Right cardiac atrium (tissue), 5 donors: ENCODE data around the gene BAX. TPM values are rescaled to one million over a fixed set of nuclear protein-coding genes. Genes with fewer than 3 reads are reported as not detected.
A peak's percentile ranks its signal among the peaks of the same experiment; 100 is the strongest.

Experiments
- ATAC-seq, 2 donors: fragments of 200-7000 bp; cut with Tn5 transposase; one replicate each; pipeline versions ENCODE4 v1.8.0 to v1.9.1; 2020; ENCODE audit warnings: moderate library complexity in 2 of 2, mild to moderate bottlenecking in 1 of 2
- DNase-seq, 3 donors: peaks; one replicate each; pipeline ENCODE4 v3.0.0-alpha.2; 2020
- H3K27ac ChIP-seq: one replicate; pipeline ENCODE4 v1.5.1; 2013; ENCODE audit warnings: mild to moderate bottlenecking, low read length, control low read depth, moderate library complexity
- H3K27me3 ChIP-seq: one replicate; pipeline ENCODE4 v1.6.1; 2013; ENCODE audit not compliant: control insufficient read depth, insufficient read depth
- H3K4me1 ChIP-seq: one replicate; pipeline ENCODE4 v1.6.1; 2013; ENCODE audit warnings: low read length; ENCODE audit not compliant: control insufficient read depth, insufficient read depth
- H3K4me3 ChIP-seq: one replicate; pipeline ENCODE4 v1.5.1; 2013; ENCODE audit warnings: low read length, control low read depth
- H3K9me3 ChIP-seq: one replicate; pipeline ENCODE4 v1.6.1; 2013; ENCODE audit warnings: low read length; ENCODE audit not compliant: control insufficient read depth
- WGBS: extraction: QIAGEN DNeasy Blood & Tissue Kit; methylation state at CpG from one replicate; pipeline ENCODE4 v1.1.7; 2013; 5-methylcytosine and 5-hydroxymethylcytosine counted together
- intact Hi-C, 4 donors: fragments of 100-400 bp; cut with DNase I; formaldehyde crosslinking; loops; one replicate each; pipeline versions ENCODE4 v1.11.0 to v1.14.0; 2022 to 2023
- polyA plus RNA-seq: library from polyadenylated mRNA; stranded (reverse); fragments of 200-250 nt; gene quantifications from one replicate; pipeline ENCODE4 v1.2.3, GENCODE V29; 2013
- total RNA-seq, 4 donors: library from RNA; stranded (reverse); fragmentation: NEBNext Ultra II Directional; extraction: Animal tissue kit (Norgen Biotek cat#: 25700); gene quantifications; one replicate each; pipeline ENCODE4 v1.2.1, GENCODE V29; 2021
- donor health status: healthy with polysubstance abuse.
- donor health status: DM: no; HTN: yes; CAD: no.
- donor health status: DM: no; HTN: no; CAD: no.
- donor health status: DM: no; HTN: yes; CAD: no; lungs with severe emphysema.
- donor health status: DM: yes; HTN: yes; CAD: no.

Gene BAX
- total and polyA plus RNA-seq, 5 donors, result 23.8 to 34.6 (median 26.6) TPM

DNA sequence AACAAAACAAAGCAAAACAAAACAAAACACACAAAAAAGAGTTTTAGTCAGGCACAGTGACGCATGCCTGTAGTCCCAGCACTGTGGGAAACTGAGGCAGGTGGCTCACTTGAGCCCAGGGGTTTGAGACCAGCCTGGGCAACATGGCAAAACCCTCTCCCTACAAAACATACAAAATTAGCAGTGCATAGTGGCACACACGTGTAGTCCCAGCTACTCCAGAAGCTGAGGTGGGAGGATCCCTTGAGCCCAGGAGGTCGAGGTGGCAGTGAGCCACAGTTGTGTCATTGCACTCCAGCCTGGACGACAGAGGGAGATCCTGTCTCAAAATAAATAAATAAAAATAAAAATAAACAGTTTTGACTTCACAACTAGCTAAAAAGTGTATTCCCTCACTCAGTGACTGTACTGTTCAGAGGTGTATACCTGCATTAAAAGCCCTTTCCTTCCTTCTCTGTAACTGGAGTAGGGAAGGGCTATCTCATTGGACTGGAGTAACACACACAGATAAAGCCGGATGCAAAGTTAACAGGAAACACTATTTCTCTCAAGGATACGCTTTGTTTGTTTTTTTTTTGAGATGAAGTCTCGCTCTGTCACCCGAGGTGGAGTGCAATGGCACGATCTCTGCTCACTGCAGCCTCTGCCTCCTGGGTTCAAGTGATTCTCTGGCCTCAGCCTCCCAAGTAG, 3.7 kb upstream of the BAX start:
- no peaks in the 10 kb centered on the region for H3K27me3 ChIP-seq
- WGBS, result 43% methylated on average over 9 of the region's 9 CpGs
- DNase-seq, result peak in 1 of 3 donors; percentile 51
- intact Hi-C loops, result loop anchor here in 2 of 4 donors (5.0 to 10.0 kb wide), 2 partner anchors 46 to 49 kb away; partner anchors contain the start of gene NUCB1 (in 2 of the 2)
- ATAC-seq, result no peak
- no peaks in the 10 kb centered on the region for H3K4me1 ChIP-seq
- H3K4me3 ChIP-seq, result no peak overlapping the region
- H3K27ac ChIP-seq, result no peak overlapping the region
- H3K9me3 ChIP-seq, result no peaks in the 10 kb centered on the region

DNA sequence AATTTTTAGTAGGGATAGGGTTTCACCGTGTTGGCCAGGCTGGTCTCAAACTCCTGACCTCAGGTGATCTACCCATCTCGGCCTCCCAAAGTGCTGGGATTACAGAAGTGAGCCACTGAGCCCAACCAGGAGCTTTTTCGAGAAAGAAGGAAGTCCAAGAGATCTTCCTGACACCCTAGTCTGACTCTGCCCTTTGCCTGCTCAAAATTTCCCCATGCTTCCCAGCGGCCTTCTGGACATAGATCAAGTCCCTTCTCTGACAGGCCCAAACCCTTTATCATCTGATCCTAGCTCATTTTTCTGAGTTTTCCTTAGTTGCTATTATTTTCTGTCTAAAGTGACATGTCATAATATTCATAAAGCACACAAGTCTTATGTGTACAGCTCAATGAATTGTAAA, 1.5 kb upstream of the BAX start:
- no peak overlapping the region for H3K27ac ChIP-seq
- intact Hi-C loops, result loop anchor here in 2 of 4 donors (5.0 to 10.0 kb wide), 2 partner anchors 48 to 51 kb away; partner anchors contain the start of gene NUCB1 (in 2 of the 2)
- 76% methylated on average over 4 of the region's 4 CpGs for WGBS
- DNase-seq, result no peak
- ATAC-seq, result no peak
- H3K4me3 ChIP-seq, result no peak overlapping the region
- H3K9me3 ChIP-seq, result no peaks in the 10 kb centered on the region
- H3K27me3 ChIP-seq, result no peaks in the 10 kb centered on the region
- H3K4me1 ChIP-seq, result no peaks in the 10 kb centered on the region

DNA sequence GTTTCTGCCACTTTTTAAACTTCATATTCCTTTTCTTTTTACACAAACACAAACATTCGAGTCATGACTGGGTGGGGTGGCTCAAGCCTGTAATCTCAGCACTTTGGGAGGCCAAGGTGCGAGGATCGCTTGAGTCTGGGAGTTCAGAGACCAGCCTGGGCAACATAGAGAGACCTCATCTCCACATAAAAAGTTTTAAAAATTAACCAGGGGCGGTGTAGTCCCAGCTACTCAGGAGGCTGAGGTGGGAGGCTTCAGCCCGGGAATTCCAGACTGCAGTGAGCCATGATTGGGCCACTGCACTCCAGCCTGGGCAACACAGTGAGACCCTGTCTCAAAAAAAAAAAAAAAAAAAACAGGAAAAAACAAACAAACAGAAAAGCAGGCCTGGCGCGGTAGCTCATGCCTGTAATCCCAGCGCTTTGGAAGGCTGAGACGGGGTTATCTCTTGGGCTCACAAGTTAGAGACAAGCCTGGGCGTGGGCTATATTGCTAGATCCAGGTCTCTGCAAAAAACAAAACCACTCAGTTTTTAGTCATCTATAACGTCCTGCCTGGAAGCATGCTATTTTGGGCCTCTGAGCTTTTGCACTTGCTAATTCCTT, 583 bp upstream of the BAX start:
- DNase-seq, result no peak
- no peaks in the 10 kb centered on the region for H3K4me1 ChIP-seq
- intact Hi-C loops, result loop anchor here in 2 of 4 donors (5.0 to 10.0 kb wide), 2 partner anchors 49 to 52 kb away; partner anchors contain the start of gene NUCB1 (in 2 of the 2)
- peak overlapping the region; percentile 82 for H3K27ac ChIP-seq
- no peaks in the 10 kb centered on the region for H3K27me3 ChIP-seq
- H3K4me3 ChIP-seq, result peak overlapping the region; percentile 81
- H3K9me3 ChIP-seq, result no peaks in the 10 kb centered on the region
- no peak for ATAC-seq
- 50% methylated on average over 11 of the region's 11 CpGs for WGBS

DNA sequence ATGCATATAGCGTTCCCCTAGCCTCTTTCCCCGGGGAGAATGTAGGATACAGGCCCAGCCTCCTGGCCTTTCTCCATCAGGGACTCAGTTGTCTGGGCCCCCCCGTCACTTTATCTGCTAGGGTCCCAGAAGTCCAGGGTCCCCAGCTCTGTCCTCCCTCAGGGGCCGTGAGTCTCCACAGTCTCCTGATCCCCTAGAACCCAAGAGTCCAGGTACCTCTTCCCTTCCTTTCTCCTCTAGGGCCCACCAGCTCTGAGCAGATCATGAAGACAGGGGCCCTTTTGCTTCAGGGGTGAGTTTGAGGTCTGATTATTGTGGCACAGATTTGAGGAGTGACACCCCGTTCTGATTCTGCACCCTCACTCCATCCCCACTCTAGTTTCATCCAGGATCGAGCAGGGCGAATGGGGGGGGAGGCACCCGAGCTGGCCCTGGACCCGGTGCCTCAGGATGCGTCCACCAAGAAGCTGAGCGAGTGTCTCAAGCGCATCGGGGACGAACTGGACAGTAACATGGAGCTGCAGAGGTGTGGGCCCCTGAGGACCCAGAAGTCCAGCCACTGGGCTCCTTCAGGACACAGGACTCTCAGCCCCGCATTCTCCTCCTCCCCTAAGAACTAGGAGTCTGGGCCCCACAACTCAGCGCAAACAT, 758 bp downstream of the BAX start:
- ATAC-seq, result peak in 1 of 2 donors; percentile 1
- intact Hi-C loops, result loop anchor here in 1 of 4 donors (10.0 kb wide), 1 partner anchor 51 kb away; the partner anchor contains the start of gene NUCB1
- H3K9me3 ChIP-seq, result no peaks in the 10 kb centered on the region
- no peaks in the 10 kb centered on the region for H3K27me3 ChIP-seq
- H3K4me3 ChIP-seq, result peak overlapping the region; percentile 81
- DNase-seq, result peak in 1 of 3 donors; percentile 65
- 53% methylated on average over 16 of the region's 16 CpGs for WGBS
- H3K4me1 ChIP-seq, result no peaks in the 10 kb centered on the region
- peak overlapping the region; percentile 62 for H3K27ac ChIP-seq

DNA sequence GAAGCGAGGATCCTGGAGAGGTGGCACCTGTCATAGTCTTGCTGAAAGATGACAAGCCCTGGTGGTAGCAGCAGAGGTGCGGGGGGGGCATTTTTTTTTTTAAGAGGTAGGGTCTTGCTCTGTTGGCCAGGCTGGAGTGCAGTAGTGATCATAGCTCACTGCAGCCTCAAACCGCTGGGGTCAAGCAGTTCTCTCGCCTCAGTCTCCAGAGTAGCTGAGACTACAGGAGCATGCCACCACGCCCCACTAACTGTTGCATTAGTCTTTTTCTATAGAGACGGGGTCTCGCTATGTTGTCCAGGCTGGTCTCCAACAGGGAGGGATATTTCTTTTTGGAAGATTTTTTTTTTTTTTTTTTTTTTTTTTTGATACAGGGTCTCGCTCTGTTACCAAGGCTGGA, 3.3 kb downstream of the BAX start:
- ATAC-seq (no peak), DNase-seq (no peak)
- no peak overlapping the region for H3K27ac ChIP-seq
- no peaks in the 10 kb centered on the region for H3K27me3 ChIP-seq
- H3K9me3 ChIP-seq, result no peaks in the 10 kb centered on the region
- 98% methylated on average over 8 of the region's 8 CpGs for WGBS
- H3K4me3 ChIP-seq, result no peak overlapping the region
- intact Hi-C loops, result loop anchor here in 1 of 4 donors (10.0 kb wide), 1 partner anchor 53 kb away; the partner anchor contains the start of gene NUCB1
- H3K4me1 ChIP-seq, result no peaks in the 10 kb centered on the region

DNA sequence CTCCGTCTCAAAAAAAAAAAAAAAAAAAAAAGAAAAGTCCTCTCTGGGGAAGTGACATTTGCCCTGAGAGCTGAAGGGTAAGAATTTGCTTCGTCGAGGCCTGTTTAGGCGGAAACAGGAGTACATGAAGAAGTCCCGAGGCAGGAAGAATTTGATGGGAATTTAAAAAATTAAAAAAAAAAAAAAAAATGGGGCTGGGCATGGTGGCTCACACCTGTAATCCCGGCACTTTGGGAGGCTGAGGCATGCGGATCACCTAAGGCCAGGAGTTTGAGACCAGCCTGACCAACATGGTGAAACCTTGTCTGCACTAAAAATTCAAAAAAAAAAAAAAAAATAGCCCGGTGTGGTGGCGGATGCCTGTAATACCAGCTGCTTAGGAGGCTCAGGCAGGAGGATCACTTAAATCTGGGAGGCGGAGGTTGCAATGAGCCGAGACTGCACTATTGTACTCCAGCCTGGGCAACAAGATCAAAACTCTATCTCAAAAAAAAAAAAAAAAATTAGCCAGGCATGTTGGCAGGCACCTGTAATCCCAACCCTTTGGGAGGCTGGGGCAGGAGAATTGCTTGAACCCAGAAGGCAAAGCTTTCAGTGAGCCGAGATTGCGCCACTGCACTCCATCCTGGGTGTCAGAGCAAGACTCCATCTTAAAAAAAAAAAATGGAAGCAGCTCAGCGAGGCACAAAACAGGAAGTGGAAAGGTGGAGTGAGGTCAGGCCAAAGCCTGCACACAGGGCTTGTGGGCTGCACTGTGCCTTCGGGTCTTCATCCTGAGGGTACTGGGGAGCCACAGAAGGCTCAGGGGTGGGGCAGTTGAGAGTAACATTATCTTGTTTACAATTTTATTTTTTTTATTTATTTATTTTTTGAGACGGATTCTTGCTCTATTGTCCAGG, 4.9 kb downstream of the BAX start:
- DNase-seq (no peak), ATAC-seq (no peak)
- 79% methylated on average over 16 of the region's 16 CpGs for WGBS
- Histone ChIP-seq H3K4me1 (peaks cover 9% of the 10 kb centered on the region), H3K27me3 (no peaks in the 10 kb centered on the region), H3K9me3 (no peaks in the 10 kb centered on the region), H3K27ac (no peak overlapping the region), H3K4me3 (no peak overlapping the region)
- intact Hi-C loops, result loop anchor here in 3 of 4 donors (10.0 kb wide), 2 partner anchors 55 to 85 kb away; partner anchors contain the start of genes NUCB1 (in 2 of the 3) and PPP1R15A (in 1 of the 3)

DNA sequence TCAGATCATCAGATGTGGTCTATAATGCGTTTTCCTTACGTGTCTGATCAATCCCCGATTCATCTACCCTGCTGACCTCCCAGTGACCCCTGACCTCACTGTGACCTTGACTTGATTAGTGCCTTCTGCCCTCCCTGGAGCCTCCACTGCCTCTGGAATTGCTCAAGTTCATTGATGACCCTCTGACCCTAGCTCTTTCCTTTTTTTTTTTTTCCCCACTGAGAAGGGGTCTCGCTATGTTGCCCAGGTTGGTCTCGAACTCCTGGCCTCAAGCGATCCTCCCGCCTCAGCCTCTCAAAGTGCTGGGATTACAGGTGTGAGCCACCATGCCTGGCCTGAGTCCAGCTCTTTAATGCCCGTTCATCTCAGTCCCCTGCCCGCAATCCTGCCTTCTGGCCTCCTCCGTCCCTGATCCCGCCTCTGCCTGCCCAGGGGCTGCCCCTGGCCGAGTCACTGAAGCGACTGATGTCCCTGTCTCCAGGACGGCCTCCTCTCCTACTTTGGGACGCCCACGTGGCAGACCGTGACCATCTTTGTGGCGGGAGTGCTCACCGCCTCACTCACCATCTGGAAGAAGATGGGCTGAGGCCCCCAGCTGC, 6.5 kb downstream of the BAX start:
- Histone ChIP-seq H3K4me1 (peaks cover 9% of the 10 kb centered on the region), H3K27me3 (no peaks in the 10 kb centered on the region), H3K9me3 (no peaks in the 10 kb centered on the region), H3K27ac (no peak overlapping the region), H3K4me3 (no peak overlapping the region)
- WGBS, result 88% methylated on average over 19 of the region's 19 CpGs
- ATAC-seq, result no peak
- intact Hi-C loops, result loop anchor here in 2 of 4 donors (10.0 kb wide), 2 partner anchors 56 to 86 kb away; partner anchors contain the start of genes NUCB1 (in 1 of the 2) and PPP1R15A (in 1 of the 2)
- DNase-seq, result peak in 1 of 3 donors; percentile 69

DNA sequence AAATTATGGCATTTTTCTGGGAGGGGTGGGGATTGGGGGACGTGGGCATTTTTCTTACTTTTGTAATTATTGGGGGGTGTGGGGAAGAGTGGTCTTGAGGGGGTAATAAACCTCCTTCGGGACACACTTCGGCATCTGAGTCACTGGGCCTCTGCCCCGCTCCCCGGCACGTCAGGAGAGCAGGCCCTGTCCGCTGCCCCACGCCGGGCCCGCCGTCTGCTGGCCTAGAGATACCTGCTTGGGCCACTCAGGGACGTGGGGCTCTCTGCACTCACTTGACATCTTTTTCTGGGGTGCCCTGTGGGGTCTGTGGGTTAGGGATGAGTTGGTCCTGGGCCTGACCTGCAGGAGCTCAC, 7.0 kb downstream of the BAX start:
- ATAC-seq, result no peak
- Histone ChIP-seq H3K4me3 (no peak overlapping the region), H3K4me1 (peaks cover 9% of the 10 kb centered on the region), H3K27me3 (no peaks in the 10 kb centered on the region), H3K27ac (no peak overlapping the region), H3K9me3 (no peaks in the 10 kb centered on the region)
- 85% methylated on average over 12 of the region's 12 CpGs for WGBS
- peak in 1 of 3 donors; percentile 70 for DNase-seq
- intact Hi-C loops, result loop anchor here in 2 of 4 donors (10.0 kb wide), 2 partner anchors 57 to 87 kb away; partner anchors contain the start of genes NUCB1 (in 1 of the 2) and PPP1R15A (in 1 of the 2)

DNA sequence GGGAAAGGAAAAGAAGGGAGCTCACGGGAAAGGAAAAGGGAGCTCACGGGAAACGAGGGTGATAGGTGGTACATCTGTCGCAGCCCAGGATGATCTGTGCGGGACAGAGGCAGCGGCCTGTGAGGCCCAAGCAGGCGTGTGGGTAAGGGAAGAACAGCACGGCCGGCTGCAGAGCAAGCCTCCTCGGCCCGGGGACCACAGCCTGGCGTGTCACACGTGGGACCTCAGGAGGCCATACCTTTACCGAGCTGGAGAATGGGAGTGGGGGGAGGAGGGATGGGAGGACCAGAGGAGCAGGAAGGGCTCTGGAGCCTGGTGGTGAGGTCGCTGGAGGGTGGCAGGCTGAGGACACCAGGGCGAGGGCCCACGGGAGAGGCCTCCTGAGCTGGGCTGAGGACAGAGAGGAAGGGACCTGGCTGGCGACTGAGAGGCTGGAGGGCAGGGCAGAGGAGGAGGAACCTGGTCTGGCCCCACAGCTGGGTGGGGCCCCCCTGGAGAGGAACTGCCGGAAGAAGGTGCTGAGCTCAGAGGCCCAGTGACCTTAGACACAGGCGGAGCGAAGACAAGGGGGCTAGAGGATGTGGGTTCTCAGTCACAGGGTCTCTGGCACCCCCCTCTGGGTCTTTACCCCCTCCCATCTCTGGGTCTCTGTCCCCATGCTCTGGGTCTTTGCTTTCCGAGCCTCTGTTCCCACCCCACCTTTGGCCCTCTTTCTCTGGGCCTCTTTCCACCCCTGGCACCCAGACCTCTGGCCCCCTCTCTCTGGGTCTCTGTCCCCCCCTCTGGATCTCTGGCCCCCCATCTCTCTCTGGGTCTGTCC, 7.6 kb downstream of the BAX start:
- Histone ChIP-seq H3K4me1 (peaks cover 9% of the 10 kb centered on the region), H3K4me3 (no peak overlapping the region), H3K27ac (peak overlapping the region; percentile 41), H3K27me3 (no peaks in the 10 kb centered on the region), H3K9me3 (no peaks in the 10 kb centered on the region)
- DNase-seq, result peak; percentile 69 to 83 (median 77)
- 57% methylated on average over 22 of the region's 22 CpGs for WGBS
- peak; percentile 2 to 31 for ATAC-seq
- intact Hi-C loops, result loop anchor here in 2 of 4 donors (10.0 kb wide), 2 partner anchors 57 to 87 kb away; partner anchors contain the start of genes NUCB1 (in 1 of the 2) and PPP1R15A (in 1 of the 2)
